Upper lobe of right lung (tissue), 1 donor: ENCODE results near the gene FAM177A1. TPM values are rescaled to one million over a fixed set of nuclear protein-coding genes. Genes with fewer than 3 reads are reported as not detected.
A peak's percentile ranks its signal among the peaks of the same experiment; 100 is the strongest.

Experiments
- ATAC-seq: fragments of 200-7000 bp; cut with Tn5 transposase; one replicate; pipeline ENCODE4 v1.9.1; 2020; ENCODE audit warnings: mild to moderate bottlenecking, moderate library complexity
- DNase-seq: peaks from one replicate; pipeline ENCODE4 v3.0.0-alpha.2; 2020
- H3K27ac ChIP-seq: fragments of 200-600 bp; one replicate; pipeline ENCODE4 v1.8.0; 2022
- H3K27me3 ChIP-seq: fragments of 200-600 bp; one replicate; pipeline ENCODE4 v1.8.0; 2022; ENCODE audit warnings: mild to moderate bottlenecking
- H3K36me3 ChIP-seq: fragments of 200-600 bp; one replicate; pipeline ENCODE4 v1.8.0; 2022
- H3K4me1 ChIP-seq: fragments of 200-600 bp; one replicate; pipeline ENCODE4 v1.8.0; 2022
- H3K4me3 ChIP-seq: fragments of 200-600 bp; one replicate; pipeline ENCODE4 v1.8.0; 2022; ENCODE audit warnings: mild to moderate bottlenecking
- H3K9me3 ChIP-seq: fragments of 200-600 bp; one replicate; pipeline ENCODE4 v1.8.0; 2022
- intact Hi-C: fragments of 100-400 bp; cut with DNase I; formaldehyde crosslinking; loops from one replicate; pipeline ENCODE4 v1.11.0; 2022
- long read RNA-seq: library from polyadenylated mRNA; unstranded; transcript quantifications from one replicate; pipeline ENCODE4 v2.0.0, GENCODE V29; 2021
- total RNA-seq: library from RNA; stranded (reverse); fragmentation: NEBNext Ultra II Directional; extraction: Animal tissue kit (Norgen Biotek cat#: 25700); gene quantifications from one replicate; pipeline ENCODE4 v1.2.1, GENCODE V29; 2021
- TF ChIP-seq, protein P1 (sequence below): fragments of 200-600 bp; IDR thresholded peaks from one replicate; pipeline ENCODE4 v1.8.0; 2022; ENCODE audit warnings: antibody characterized with exemption
- donor health status: DM: no; HTN: yes; CAD: no; lungs with severe emphysema.

Gene FAM177A1, protein sequence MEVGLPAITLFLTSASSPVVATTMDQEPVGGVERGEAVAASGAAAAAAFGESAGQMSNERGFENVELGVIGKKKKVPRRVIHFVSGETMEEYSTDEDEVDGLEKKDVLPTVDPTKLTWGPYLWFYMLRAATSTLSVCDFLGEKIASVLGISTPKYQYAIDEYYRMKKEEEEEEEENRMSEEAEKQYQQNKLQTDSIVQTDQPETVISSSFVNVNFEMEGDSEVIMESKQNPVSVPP
- total RNA-seq, result 117 TPM
- long read RNA-seq, transcript FAM177A1-201 (5 exons, 2,927 nt), result major isoform, 62 of 125 reads
- long read RNA-seq, transcript FAM177A1-207 (2 exons, 540 nt), result minor isoform, 6 of 125 reads
- long read RNA-seq, transcript FAM177A1-202 (6 exons, 858 nt), result minor isoform, 27 of 125 reads
- long read RNA-seq, partial matches to known transcripts, result 12 of 125 reads
- long read RNA-seq, other reads (novel, unspliced or antisense), result 17 of 125 reads

DNA sequence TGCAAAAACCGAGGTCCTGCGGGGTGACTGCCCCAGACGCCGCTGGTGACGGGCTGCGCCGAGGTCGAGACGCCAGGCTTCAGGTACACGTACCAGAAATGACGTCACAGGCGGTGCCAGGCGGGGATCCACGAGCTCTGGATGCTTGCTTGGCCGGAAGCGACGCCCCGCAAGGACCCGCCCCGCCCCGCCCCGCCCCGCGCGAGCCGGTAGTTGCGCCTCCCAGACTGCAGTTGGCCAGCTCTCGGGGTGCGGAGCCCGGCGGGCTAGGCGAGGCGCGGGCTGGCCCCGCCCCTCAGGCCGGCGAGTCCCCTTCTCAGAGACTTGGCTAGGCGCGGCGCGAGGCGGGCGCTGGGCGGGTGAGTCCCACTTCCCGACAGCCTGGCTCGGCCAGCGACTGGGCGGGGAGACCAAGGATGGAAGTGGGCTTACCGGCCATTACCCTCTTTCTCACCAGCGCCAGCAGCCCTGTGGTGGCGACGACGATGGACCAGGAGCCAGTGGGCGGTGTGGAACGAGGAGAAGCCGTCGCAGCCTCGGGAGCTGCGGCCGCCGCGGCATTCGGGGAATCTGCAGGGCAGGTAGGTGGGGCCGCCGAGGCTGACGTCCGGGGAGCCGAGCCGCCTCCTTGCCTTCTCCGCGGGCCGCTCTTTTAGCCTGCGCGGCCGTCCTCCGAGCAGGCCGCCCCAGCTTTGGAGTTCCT lies at the start of gene FAM177A1:
Gene FAM177A1 (plus strand): TSS at position 225 of the 703 bp plus-strand sequence. CDS start 192 bp downstream, at position 417.
- intact Hi-C loops, result no loop called here
- H3K9me3 ChIP-seq, result no peaks in the 10 kb centered on the region
- peak within 1 kb of the TSS; percentile 95 for H3K27ac ChIP-seq
- ATAC-seq (peak; percentile 99), DNase-seq (peak; percentile 100)
- peaks cover 24% of the 10 kb centered on the region for H3K4me1 ChIP-seq
- TF ChIP-seq, protein P1, sequence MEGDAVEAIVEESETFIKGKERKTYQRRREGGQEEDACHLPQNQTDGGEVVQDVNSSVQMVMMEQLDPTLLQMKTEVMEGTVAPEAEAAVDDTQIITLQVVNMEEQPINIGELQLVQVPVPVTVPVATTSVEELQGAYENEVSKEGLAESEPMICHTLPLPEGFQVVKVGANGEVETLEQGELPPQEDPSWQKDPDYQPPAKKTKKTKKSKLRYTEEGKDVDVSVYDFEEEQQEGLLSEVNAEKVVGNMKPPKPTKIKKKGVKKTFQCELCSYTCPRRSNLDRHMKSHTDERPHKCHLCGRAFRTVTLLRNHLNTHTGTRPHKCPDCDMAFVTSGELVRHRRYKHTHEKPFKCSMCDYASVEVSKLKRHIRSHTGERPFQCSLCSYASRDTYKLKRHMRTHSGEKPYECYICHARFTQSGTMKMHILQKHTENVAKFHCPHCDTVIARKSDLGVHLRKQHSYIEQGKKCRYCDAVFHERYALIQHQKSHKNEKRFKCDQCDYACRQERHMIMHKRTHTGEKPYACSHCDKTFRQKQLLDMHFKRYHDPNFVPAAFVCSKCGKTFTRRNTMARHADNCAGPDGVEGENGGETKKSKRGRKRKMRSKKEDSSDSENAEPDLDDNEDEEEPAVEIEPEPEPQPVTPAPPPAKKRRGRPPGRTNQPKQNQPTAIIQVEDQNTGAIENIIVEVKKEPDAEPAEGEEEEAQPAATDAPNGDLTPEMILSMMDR, result no peak
- peak within 1 kb of the TSS; percentile 91 for H3K4me3 ChIP-seq
- H3K36me3 ChIP-seq, result peaks cover 14% of the 10 kb centered on the region
- H3K27me3 ChIP-seq, result no peaks in the 10 kb centered on the region

DNA sequence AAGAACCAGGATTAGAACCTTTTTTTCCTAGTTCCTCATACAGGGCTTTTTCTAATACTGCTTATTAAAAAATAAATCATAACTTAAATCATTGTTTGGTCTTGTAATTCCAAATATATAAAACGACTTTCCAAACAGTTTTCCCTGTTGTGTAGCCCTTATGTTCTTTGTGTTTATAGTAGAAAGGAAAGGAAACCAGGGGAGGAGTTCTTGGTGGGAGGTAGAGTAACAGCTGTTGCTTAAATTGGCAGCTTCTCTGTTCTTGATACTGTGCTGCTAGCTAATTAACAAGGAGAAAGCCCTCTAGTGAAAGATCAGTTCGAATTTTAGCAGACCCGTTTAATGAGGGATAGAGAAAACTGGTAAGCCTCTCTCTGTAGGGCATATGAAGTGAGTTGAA lies 48.3 kb upstream of the FAM177A1 start:
- intact Hi-C loops, result no loop called here
- TF ChIP-seq, protein P1, result no peak
- no peaks in the 10 kb centered on the region for H3K9me3 ChIP-seq
- DNase-seq (no peak), ATAC-seq (no peak)
- H3K27me3 ChIP-seq, result no peaks in the 10 kb centered on the region
- H3K4me3 ChIP-seq, result no peak overlapping the region
- peaks cover 10% of the 10 kb centered on the region for H3K4me1 ChIP-seq
- peaks cover 52% of the 10 kb centered on the region for H3K36me3 ChIP-seq
- H3K27ac ChIP-seq, result no peak overlapping the region

DNA sequence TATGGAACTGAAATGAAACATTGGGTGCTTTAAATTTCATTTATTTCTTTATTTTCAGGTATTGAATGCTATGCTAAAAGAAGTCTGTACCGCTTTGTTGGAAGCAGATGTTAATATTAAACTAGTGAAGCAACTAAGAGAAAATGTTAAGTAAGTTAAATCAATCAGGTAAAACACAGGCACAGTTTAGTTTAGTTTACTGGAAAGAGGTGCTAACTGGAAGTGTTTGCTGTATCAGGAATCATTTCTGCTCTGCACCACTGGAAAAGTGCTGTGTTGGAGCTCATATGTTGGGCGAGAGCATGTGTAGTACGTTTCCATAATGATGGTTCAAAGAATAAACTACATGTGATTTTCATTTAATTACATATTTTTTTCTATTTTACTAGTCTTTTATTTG lies 46.6 kb upstream of the FAM177A1 start:
- Histone ChIP-seq H3K27ac (no peak overlapping the region), H3K4me3 (no peak overlapping the region), H3K4me1 (peaks cover 3% of the 10 kb centered on the region), H3K27me3 (no peaks in the 10 kb centered on the region), H3K9me3 (no peaks in the 10 kb centered on the region), H3K36me3 (peaks cover 64% of the 10 kb centered on the region)
- TF ChIP-seq, protein P1, result no peak
- ATAC-seq (no peak), DNase-seq (no peak)
- intact Hi-C loops, result no loop called here

DNA sequence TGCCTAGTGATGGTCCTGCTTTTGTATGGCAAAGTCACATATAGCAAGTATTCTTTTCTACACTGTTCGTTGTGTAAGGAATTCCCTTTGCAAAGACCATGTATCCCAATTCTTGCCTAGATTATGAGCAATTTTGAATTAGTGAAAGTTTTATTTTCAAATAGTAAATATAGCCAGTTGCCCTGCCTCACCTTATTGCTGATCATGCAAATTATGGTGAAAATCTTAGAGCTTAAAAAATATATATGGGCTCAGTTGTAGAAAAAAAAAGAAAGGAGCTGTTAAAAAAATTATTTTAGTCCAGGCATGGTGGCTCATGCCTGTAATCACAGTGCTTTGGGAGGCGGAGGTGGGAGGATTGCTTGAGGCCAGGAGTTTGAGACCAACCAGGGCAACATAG lies 44.5 kb upstream of the FAM177A1 start:
- no peak for DNase-seq
- TF ChIP-seq, protein P1, result no peak
- Histone ChIP-seq H3K4me1 (peaks cover 3% of the 10 kb centered on the region), H3K27me3 (no peaks in the 10 kb centered on the region), H3K36me3 (peaks cover 79% of the 10 kb centered on the region), H3K27ac (no peak overlapping the region), H3K9me3 (no peaks in the 10 kb centered on the region), H3K4me3 (no peak overlapping the region)
- intact Hi-C loops, result no loop called here
- ATAC-seq, result no peak

DNA sequence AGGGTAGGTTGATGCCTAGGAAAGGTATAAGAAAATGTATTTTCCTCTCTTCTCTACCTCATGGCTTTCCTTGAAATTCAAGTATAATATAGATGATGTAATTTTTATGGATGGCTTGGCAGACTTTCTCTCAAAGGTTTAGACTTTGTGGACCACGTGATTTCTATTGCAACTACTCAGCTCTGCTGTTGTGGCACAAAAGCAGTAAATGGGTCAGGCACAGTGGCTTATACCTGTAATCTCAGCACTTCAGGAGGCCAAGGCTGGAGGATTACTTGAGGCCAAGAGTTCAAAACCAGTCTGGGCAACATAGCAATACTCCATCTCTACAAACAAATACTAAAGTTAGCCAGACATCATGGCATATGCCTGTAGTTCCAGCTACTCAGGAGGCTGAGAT lies 41.2 kb upstream of the FAM177A1 start:
- H3K27me3 ChIP-seq, result no peaks in the 10 kb centered on the region
- no peak overlapping the region for H3K27ac ChIP-seq
- H3K36me3 ChIP-seq, result peaks cover 74% of the 10 kb centered on the region
- DNase-seq, result no peak
- TF ChIP-seq, protein P1, result no peak
- H3K9me3 ChIP-seq, result no peaks in the 10 kb centered on the region
- no peak overlapping the region for H3K4me3 ChIP-seq
- no peak for ATAC-seq
- intact Hi-C loops, result no loop called here
- no peaks in the 10 kb centered on the region for H3K4me1 ChIP-seq
